Stromal cell of bone marrow (primary cell): ENCODE data around the gene ZNF598.

Experiments
- DNase-seq: peaks from one replicate; pipeline ENCODE4 v3.0.0-alpha.2; 2012; ENCODE audit warnings: low read depth

ZNF598 gene

GRCh38 chr16:1990351-1991134 lies 19.1 kb downstream of the ZNF598 start:
- no peak for DNase-seq

- no peak for DNase-seq
Measured at GRCh38 chr16:1990101-1990350, 19.6 kb downstream of the ZNF598 start.

GRCh38 chr16:1989209-1990100 lies 20.2 kb downstream of the ZNF598 start, which contains the start of gene SYNGR3:
TSS of gene SYNGR3 (plus strand) at chr16:1989970. CDS start at chr16:1990103, 133 bp downstream.
- no peak for DNase-seq

- DNase-seq = no peak
Measured at GRCh38 chr16:1987198-1987597, 22.4 kb downstream of the ZNF598 start.

DNA sequence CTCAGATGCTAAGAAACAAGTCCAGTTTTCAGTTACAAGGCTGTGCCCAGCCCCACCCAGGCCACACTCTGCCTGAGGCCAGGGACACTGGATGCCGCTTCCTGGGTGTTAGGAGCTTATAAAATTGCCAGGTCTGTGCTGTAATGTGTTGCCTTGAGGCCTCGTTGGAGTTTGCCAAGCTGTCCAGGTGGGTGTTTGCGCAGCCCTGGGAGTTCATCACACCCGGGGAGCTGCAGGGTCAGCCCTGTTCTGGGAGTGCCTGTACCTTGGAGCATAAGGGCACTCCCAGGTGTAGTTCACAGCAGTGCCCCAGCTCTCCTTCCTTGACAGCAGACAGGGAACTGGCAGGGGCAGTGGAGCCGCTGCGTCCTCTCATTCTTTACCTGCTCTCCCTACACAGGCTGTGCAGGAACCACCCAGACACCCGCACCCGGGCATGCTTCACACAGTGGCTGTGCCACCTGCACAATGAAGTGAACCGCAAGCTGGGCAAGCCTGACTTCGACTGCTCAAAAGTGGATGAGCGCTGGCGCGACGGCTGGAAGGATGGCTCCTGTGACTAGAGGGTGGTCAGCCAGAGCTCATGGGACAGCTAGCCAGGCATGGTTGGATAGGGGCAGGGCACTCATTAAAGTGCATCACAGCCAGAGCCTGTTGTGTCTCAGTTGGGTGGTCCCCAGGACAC lies 24.0 kb downstream of the ZNF598 start:
- no peak for DNase-seq

DNA sequence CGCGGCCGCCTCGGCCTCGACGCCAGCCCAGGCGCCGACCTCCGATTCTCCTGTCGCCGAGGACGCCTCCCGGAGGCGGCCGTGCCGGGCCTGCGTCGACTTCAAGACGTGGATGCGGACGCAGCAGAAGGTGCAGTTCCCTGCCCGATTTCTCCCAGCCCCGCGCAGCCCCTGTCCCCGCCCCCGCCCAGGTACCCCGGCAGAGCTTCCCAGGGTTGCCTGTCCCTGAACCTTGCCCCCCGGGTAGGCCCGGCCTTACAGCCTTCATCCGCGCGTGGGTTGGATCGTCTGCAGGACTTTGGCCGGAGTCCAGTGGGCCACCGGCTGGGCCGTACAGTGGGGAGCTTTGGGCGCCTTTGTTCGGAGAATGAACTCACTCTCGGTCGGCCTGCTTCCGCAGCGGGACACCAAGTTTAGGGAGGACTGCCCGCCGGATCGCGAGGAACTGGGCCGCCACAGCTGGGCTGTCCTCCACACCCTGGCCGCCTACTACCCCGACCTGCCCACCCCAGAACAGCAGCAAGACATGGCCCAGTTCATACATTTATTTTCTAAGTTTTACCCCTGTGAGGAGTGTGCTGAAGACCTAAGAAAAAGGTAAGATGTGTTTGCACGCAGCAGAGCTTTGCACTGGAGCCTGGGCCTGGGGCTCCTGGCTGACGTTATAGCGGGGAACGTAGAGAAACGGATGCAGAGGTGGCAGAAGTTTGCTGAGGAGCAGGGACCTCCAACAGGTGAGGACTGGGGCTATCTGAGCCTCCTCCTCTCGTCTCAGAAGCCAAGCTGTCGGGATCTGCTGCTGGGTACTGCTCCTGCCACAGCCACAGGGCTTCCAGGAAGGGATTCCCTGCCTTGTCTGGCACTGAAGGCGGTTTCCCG lies 25.0 kb downstream of the ZNF598 start:
- DNase-seq = no peak

DNA sequence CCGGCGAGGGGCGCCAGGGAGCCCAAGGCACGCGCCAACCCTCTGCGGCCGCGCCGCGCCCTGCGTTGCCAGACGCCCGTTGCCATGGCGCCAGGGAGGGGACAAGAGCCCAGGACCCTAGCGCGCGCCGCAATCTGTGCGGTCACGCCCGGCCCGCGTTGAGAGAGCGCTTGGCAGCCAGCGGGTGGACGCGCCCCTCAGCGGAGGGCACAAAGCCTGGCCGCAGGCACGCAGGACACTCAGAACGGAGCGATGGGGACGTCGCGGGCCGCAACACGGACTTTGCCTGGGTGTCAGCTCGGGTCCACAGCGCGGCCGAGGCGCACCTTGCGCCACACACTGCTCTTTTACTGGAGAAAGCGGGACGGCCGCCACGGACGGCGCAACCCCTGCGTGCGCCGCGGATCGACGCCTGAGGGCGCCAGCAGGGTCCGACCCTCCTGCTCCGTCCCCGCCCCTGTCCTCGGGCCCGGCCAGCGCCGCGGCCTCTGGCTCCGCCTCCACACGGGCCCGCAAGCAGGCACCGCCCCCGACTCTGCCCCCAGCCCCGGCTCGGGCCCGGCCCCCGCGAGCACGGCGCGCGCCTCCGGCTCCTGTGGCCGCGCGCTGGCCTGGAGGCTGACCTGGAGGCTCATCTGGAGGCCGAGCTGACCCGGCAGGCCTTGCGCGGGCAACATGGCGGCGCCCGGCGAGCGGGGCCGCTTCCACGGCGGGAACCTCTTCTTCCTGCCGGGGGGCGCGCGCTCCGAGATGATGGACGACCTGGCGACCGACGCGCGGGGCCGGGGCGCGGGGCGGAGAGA lies 25.9 kb downstream of the ZNF598 start, which contains the start of gene GFER:
Gene GFER, plus strand, starts transcription at position 650 of the 803 bp plus-strand sequence. Its CDS starts 26 bp downstream, at position 676.
- DNase-seq = peak; percentile 84

DNA sequence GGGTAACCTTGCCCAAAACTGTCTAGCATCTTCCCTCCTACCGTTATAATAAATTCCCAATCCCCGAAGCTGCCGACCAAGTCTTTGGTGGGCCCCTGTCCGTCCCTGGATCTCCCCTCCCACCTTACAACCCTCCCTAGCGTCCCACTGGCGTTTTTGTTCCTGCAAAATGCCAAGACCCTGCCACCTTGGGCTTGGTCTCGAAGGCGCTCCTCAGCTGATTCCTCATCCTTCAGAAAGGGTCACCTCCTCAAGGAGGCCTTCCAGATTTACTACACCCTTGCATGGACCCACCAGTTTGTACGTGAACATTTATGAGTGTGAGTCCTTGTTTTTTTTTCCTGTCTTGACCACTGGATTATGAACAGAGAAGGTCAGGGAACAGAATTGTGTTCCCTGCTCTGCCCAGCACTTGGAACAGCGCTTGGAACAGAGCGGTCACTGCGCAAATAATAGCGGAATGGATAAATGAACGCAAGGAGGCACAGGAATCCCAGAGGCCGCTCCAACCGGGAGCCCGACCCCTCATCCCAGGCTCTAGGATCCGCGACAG lies 26.6 kb downstream of the ZNF598 start:
- DNase-seq = no peak

DNA sequence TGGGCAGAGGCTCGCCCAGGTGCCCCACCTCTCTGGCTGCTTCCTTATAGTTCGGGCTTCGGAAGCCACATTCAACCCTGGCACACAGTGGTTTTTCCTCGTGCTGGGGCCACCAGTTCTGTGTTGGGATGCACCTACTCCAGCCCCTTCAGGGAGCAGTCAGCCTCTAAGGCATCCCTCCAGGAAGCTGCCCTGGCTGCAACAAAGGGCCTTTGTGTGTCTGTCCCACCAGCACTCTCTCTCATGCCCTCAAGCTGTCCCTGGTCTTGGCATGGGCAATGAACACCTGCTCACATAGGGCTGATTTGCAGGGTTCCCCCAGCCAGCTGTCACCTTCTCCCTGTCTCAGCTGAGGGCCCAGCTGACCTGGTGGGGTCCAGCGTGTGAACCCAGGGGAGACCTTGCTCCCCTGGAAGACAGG lies 27.6 kb downstream of the ZNF598 start:
- no peak for DNase-seq

DNA sequence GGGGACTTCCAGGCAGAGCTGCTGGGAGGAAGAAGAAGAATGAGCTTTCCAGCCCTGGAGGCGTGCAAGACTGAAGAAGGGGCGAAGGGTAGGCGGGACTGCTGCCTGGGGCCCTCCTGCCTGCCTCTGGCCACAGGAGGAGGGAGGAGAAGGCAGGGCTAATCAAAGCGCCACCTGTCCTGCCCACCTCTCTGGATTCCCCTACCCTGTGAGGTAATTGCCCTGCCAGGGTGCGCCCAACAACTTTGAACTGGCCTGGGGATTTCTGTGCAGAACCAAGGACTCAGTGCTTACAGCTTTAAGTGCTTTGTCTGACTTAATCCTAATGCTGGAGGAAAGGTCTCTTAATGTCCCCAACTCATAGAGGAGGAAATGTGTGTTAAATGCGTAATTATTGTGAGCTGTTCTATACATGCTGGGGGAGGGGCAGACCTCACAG lies 28.2 kb downstream of the ZNF598 start, which contains the start of gene NOXO1:
Gene NOXO1, minus strand, starts transcription at position 72 of the 439 bp plus-strand sequence. CDS start 290 bp downstream, outside the sequence.
- no peak for DNase-seq

- no peak for DNase-seq
Measured at GRCh38 chr16:1980770-1981087, 28.9 kb downstream of the ZNF598 start.

DNA sequence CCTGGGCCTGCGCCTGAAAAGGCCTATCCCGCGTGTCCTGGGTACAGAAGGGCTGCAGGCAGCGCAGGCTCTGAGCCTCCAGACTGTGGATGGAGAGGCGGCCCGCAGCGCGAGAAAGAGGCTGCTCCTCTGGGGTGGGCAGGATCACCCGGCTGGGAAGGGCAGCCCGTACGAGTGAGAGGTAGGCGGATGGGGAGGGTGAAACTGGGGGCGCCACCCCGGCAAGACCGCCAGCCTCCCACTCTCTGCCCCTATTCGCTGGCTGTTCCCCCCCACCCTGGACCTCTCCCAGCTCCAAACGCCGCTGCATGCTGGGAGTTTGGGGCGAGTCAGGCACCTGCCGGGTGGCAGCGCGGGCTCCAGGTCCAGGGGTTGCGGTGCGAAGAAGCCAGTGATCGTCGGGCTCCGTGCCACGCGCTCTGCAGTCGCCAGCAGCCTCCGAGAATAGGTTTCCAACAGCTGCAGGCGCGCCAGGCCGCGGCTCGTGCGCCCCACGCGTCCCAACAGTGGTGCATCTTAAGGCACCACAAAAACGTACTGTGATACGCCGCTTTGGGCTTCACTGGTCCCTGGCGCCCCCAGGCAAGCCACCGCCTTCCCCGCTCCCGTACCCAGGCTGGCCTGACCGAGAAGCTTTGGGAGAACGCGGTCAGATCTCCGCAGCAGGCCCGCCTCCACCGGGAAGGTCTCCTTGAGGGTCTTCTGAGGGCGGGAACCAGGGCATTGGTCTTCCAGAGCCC lies 29.4 kb downstream of the ZNF598 start:
- no peak for DNase-seq

- DNase-seq = no peak
Measured at GRCh38 chr16:1979271-1980029, 30.2 kb downstream of the ZNF598 start.

- no peak for DNase-seq
Measured at GRCh38 chr16:1978476-1979120, 31.0 kb downstream of the ZNF598 start.

- no peak for DNase-seq
Measured at GRCh38 chr16:1977875-1978268, 31.7 kb downstream of the ZNF598 start.

GRCh38 chr16:1976951-1977874 lies 32.4 kb downstream of the ZNF598 start:
- no peak for DNase-seq

DNA sequence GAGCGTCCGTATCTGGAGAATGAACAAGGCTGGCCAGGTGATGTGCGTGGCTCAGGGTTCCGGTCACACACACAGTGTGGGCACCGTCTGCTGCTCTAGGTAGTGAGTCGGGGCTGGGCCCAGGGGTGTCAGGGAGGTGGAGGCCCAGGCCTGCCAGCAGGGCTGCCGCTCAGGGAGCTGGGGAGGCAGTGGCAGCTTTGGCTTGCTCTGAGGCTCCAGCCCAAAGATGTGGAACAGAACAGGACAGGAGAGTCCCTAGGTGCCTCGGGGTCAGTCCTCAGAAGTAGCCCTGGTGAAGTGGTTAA lies 33.5 kb downstream of the ZNF598 start:
- no peak for DNase-seq
